NCI-H1930 (cell line): Measurements from ENCODE around the gene CACNA2D4.

Experiments used
- DNase-seq, 2 experiments: peaks; one replicate each; lab custom pipeline; 2025; lab: John Stamatoyannopoulos, UW

Gene CACNA2D4

DNA sequence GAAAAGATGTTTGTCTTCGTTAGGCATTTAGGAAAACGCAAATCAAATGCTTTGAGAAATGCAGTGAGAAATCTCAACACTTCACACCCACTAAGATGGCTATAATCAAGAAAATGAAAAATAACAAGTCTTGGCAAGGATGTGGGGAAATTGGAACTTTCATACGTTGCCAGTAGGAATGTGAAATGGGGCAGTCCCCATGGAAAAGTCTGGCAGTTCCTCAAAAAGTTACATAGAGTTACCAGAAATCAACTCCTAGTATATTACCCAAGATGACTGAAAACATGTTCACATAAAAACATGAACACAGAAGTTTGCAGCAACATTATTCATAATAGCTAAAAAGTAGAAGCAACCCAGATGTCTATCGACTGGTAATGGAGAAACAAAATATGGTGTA lies 139.5 kb downstream of the CACNA2D4 start:
- no peak for DNase-seq

DNA sequence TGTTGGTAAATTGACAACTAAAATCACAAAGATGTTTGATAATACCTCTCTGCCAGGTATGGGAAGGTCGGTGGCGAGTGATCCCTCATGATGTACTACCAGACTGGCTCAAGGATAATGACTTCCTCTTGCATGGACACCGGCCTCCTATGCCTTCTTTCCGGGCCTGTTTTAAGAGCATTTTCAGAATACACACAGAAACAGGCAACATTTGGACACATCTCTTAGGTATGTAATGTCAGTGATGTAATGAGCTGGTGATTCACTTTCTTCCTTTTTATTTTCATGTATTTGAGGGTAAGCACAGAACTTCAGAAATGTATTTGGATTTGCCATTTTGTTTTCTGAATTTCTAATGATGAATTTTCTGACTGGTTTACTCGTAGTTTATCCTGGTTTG lies 140.7 kb downstream of the CACNA2D4 start:
- DNase-seq, result no peak

DNA sequence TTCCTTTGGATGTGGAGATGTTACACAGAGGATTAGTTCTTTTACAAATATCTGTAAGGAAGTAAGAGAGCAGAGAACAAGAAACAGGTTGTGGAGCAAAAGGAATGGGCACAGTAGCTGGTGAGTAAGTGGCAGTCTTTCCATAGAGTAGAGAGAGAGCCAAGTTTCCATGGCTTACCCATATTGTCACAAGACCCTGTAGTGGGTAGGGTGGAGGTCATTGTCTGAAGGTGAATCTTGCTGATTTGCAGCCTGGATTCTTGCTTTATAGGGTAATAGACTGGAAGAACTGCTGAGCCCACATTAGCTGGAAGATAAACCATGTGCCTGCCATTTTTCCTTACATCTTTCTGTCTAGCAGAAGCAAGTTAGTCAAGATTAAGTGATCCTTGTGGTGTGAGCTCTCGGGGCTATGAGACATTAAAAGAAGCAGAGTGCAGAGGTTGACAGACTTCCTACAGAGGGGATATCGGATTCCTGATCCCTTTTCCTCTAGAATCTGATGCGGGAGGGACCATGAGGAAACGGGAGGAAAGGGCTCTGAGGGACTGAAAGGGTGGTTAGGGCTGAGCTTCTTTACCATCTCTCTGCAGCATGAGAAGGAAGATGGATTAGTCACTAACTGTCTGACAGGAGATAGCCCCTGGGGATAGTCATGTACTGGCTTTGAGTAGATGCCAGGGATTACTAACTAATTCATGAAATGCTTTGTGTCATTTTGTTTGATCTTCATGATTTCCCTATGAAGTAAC lies 142.1 kb downstream of the CACNA2D4 start:
- DNase-seq, result no peak

GRCh38 chr12:1773937-1774655 lies 144.4 kb downstream of the CACNA2D4 start:
- DNase-seq, result no peak

- DNase-seq, result no peak
Observed at GRCh38 chr12:1769809-1770494, 148.5 kb downstream of the CACNA2D4 start.

DNA sequence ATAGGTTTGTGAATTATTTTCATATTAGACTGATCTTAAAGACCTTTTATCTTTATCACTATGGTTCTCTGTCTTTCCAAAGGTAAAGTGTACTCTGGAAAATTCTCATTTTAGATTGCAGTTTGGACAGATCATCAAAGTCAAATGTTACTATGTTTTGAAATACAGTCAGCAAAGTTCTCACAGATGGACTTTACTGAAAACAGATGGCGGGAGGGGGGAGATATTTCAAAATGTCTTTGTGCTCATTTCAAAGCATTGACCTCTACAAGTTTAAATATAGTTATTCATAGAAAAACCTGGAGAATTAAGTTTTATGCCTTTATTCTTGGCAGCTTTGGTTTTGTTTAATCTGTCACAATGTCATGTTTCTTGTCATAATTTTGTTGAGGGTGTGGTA lies 149.8 kb downstream of the CACNA2D4 start:
- DNase-seq, result no peak

- no peak for DNase-seq
Observed at GRCh38 chr12:1767407-1768090, 150.9 kb downstream of the CACNA2D4 start.

DNA sequence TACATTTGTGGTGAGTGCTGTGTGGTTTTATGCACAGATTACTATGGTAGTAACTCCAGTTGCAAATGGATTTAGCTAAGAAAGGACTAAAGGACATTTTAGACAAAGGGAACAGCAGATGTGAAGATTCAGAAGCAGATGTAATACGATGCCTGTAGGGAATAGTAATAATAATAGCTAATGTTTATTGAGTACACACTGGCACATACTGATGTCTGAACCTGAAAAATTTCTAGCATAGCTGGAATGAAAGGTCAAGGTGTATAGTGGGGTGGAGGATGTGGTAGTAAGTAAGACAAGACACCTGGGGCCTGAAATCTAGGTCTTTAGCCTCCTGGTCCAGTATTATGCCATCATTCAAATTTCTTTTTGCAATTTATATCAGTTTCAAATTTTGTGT lies 152.3 kb downstream of the CACNA2D4 start:
- no peak for DNase-seq

DNA sequence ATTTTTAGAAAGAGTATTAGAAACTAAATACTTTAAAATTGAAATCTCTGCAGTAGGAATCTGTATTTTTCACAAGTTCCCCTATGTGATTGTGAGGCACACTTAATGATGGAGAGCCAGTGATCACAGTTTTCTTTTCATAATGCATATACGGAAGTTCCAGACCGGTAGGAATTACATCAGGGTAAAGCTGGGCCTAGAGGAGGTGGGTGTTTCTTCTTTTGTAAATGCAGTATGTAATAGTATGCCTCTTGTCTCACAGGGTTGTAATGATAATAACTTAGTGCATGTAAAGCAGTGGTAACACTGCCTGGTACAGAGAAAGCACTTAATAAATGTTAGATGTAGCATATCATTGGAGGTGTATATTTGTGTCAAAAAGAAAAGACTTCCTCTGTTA lies 155.3 kb downstream of the CACNA2D4 start:
- no peak for DNase-seq

DNA sequence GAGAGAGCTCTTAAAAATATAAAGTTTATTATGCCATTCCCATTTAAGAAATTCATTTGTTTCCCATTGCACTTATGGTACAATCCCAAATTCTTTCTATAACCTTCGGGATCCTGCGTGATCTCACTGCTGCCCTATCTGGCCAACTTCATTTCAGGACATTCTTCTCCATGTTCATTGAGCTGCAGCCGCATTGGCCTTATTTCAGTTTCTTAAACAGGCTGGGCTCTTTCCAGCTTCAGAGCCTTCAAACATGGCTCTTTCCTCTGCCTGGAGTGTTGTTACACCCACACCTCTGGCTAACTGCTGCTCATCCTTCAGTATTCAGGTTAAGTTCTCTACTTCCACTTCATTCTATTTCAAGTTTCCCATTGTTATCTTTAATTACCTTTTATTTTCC lies 156.6 kb downstream of the CACNA2D4 start:
- no peak for DNase-seq

DNA sequence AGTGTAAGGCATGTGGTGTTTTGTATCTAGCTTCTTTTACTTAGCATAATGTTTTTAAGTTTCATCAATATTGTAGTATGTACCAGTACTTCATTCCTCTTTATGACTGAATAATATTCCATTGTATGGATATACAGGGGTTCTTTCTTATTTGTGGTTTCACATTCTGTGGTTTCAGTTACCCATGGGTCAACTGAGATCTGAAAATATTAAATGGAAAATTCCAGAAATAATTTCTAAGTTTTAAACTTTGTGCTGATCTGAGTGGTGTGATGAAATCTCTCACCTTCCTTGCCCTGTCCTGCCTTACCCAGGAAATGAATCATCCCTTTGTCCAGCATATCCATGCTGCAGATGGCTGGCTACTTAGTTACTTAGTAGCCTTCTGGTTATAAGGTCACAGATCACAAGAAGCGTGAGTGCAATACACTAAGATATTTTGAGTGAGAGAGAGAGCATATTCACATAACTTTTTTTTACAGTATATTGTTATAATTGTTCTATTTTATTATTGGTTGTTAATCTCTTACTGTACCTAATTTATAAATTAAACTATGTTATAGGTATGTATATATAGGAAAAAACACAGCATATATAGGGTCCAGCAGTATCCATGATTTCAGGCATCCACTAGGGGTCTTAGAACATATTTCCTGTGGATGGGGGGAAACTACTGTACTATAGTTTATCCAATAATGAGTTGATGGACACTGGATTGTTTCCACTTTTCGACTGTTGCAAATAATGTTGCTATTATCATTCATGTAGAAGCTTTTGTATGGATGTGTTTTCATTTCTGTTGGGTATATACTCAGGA lies 157.7 kb downstream of the CACNA2D4 start:
- no peak for DNase-seq

GRCh38 chr12:1758887-1759286 lies 159.6 kb downstream of the CACNA2D4 start:
- DNase-seq, result no peak

DNA sequence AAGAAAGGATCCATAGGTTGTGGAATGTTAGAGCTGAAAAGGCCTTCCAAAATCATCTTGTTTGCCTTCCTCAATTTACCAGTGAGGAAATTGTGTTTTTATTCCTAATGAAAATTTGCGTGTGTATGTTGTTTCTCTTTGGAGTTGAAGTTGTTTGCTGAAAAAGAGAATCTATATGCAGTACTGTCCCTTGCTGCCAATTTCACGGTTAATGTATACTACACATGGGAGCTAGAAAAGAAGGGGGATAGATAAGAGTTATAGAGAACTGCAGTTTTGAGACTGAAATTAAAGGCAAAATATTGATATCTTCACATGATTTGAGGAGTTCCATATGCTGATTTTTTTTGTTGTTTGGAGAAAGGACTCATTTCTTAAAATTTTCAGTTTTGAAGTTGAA lies 160.1 kb downstream of the CACNA2D4 start:
- DNase-seq, result no peak

- DNase-seq, result no peak
Observed at GRCh38 chr12:1750300-1750699, 168.2 kb downstream of the CACNA2D4 start.

DNA sequence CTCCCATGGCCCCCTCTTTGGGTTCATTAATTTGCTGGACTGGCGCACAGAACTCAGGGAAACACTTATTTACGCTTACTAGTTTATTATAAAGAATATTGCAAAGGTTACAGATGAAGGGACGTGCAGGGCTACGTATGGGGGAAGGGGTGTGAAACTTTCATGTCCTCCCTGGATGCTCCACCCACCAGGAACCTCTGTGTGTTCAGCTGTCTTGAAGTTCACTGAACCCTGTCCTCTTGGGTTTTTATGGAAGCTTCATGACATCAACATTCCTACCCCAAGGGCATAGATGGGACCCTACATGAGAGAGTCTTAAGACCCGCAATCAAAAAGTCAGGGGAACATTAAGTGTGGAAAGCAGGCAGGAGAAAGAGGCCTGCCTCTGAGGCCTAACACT lies 169.4 kb downstream of the CACNA2D4 start:
- DNase-seq, result no peak

DNA sequence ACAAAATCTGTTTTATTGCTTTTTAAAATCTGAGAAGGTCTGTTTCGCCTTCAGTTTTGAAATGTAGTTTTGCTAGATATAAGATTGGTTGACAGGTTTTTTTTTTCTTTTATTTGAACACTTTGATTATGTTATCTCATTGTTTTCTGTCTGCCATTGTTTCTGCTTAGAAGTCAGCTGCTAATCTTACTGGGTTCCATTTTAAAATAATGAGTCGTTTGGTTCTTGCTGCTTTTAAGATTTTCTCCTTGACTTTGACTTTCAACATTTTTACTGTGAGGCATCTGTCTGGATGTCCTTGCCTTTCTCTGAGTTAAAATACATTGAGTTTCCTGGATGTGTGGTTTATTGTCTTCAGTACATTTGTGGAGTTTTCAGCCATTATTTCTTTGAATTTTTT lies 170.8 kb downstream of the CACNA2D4 start:
- DNase-seq, result no peak

- no peak for DNase-seq
Observed at GRCh38 chr12:1744932-1745331, 173.5 kb downstream of the CACNA2D4 start.
